ENCODE results near the gene RIMS4. TPM values are rescaled to one million over a fixed set of nuclear protein-coding genes. Genes with fewer than 3 reads are reported as not detected.
A peak's percentile ranks its signal among the peaks of the same experiment; 100 is the strongest.

The RIMS4 gene
- total and polyA plus RNA-seq, 12 donors, result 0.04 to 0.42 (median 0.13) TPM; not detected in 5

GRCh38 chr20:44807684-44808056 lies 2.7 kb downstream of the RIMS4 start:
- WGBS, 2 donors, result 85 to 89% methylated on average over 4 of the region's 4 CpGs

GRCh38 chr20:44807051-44807683 lies 3.2 kb downstream of the RIMS4 start:
- 60 to 69% methylated on average over 7 of the region's 7 CpGs for WGBS, 2 donors
- intact Hi-C loops (cut with DNase I), result no loop called here
- no peak overlapping the region for H3K27ac ChIP-seq
- no peak for ATAC-seq
- peaks cover 8 to 80% (median 68%) of the 10 kb centered on the region in 7 donors for H3K27me3 ChIP-seq
- no peak for TF ChIP-seq CTCF (IDR thresholded peaks at IDR 0.05)
- H3K4me1 ChIP-seq, result peaks cover 0 to 5% (median 0%) of the 10 kb centered on the region in 9 donors
- no peaks in the 10 kb centered on the region for H3K36me3 ChIP-seq
- DNase-seq, result no peak
- peaks cover 0 to 10% (median 6%) of the 10 kb centered on the region in 11 donors for H3K9me3 ChIP-seq
- no peak overlapping the region for H3K4me3 ChIP-seq

More at GRCh38 chr20:44807684-44808056, 2.7 kb downstream of the RIMS4 start:
- no peak overlapping the region for H3K4me3 ChIP-seq
- no peak for DNase-seq
- H3K9me3 ChIP-seq, result peaks cover 0 to 15% (median 7%) of the 10 kb centered on the region in 11 donors
- H3K27me3 ChIP-seq, result peaks cover 8 to 84% (median 68%) of the 10 kb centered on the region in 7 donors
- H3K4me1 ChIP-seq, result peaks cover 0 to 5% (median 0%) of the 10 kb centered on the region in 9 donors
- H3K27ac ChIP-seq, result no peak overlapping the region
- no peaks in the 10 kb centered on the region for H3K36me3 ChIP-seq
- no peak for ATAC-seq
- intact Hi-C loops (cut with DNase I), result no loop called here
- TF ChIP-seq CTCF (IDR thresholded peaks at IDR 0.05), result no peak

- ATAC-seq (peak in 3 of 8 donors; percentile 20 to 33 (median 26)), DNase-seq (peak in 1 of 2 donors; percentile 8)
- H3K36me3 ChIP-seq, result no peaks in the 10 kb centered on the region
- H3K4me3 ChIP-seq, result no peak overlapping the region
- WGBS, 2 donors, result 17 to 20% methylated on average over 9 of the region's 9 CpGs
- H3K27me3 ChIP-seq, result peaks cover 8 to 69% (median 57%) of the 10 kb centered on the region in 7 donors
- H3K4me1 ChIP-seq, result peaks cover 0 to 5% (median 0%) of the 10 kb centered on the region in 9 donors
- H3K9me3 ChIP-seq, result no peaks in the 10 kb centered on the region
- no peak overlapping the region for H3K27ac ChIP-seq
- no peak for TF ChIP-seq CTCF (IDR thresholded peaks at IDR 0.05)
- intact Hi-C loops (cut with DNase I), result no loop called here
These were observed 4.2 kb downstream of the RIMS4 start for GRCh38 chr20:44805979-44806620.

GRCh38 chr20:44805335-44805978 lies 4.9 kb downstream of the RIMS4 start:
- peaks cover 8 to 63% (median 51%) of the 10 kb centered on the region in 7 donors for H3K27me3 ChIP-seq

More at GRCh38 chr20:44805335-44805978, 4.9 kb downstream of the RIMS4 start:
- no peak for DNase-seq
- no peak overlapping the region for H3K27ac ChIP-seq
- H3K4me1 ChIP-seq, result peaks cover 0 to 5% (median 0%) of the 10 kb centered on the region in 9 donors
- ATAC-seq, result no peak
- no peak for TF ChIP-seq CTCF (IDR thresholded peaks at IDR 0.05)
- no peak overlapping the region for H3K4me3 ChIP-seq
- 50 to 59% methylated on average over 9 of the region's 9 CpGs for WGBS, 2 donors
- intact Hi-C loops (cut with DNase I), result no loop called here
- H3K36me3 ChIP-seq, result no peaks in the 10 kb centered on the region
- no peaks in the 10 kb centered on the region for H3K9me3 ChIP-seq
